Measurements from ENCODE around the gene ITPR1. TPM values are rescaled to one million over a fixed set of nuclear protein-coding genes. Genes with fewer than 3 reads are reported as not detected.

Gene ITPR1
- total RNA-seq, 1 experiment from 2014 or later, result 7.5 TPM

DNA sequence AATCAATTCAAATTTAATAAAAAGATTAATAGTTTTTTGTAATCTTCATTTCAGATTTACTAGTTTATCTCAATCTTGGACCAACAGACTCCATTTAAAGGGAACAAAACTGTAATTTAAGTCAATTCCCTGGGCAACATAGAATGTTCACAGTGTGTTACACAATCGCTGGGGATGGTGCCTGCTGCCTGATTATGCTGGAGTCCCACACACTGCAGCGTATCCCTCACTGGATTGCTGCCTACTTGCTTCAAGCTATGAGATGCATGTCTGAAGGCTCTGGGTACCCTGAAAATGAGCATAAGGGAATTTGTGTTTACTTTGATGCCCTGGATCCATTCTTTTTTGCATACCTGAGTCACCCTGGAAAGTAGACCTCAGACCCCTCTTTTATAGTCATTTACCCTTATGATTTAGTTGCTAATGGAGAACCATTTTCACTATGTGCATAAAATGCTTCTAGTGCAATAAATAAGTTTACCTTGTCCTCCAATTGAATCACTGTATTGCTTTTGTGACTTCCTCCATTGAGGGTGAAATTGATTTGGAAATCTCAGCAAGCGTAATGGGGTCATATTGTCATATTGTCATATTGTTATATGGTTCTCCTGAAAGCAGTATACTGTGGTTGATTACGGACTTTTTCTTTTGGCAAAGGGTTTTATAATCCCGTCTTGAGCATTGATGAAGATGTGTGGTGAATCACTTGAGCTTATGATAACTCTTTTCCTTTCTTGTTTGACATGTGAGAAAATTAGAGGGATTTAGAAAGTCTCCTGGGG lies 35.9 kb downstream of the ITPR1 start:
- ChIA-PET POLR2A (interaction anchor here (0.5 to 1.5 kb wide), 3 partner anchors 36 to 63 kb away, joined by 3 to 4 read pairs (median 3); partner anchors contain the start of gene ITPR1), CTCF (no interaction called here)
- H3K4me1 Mint-ChIP-seq (ENCODE audit: insufficient read depth, unreplicated experiment), result peaks cover 7% of the 10 kb centered on the region
- H3K36me3 Mint-ChIP-seq (ENCODE audit: insufficient read depth, unreplicated experiment), result no peaks in the 10 kb centered on the region
- no peak overlapping the region for H3K4me3 Mint-ChIP-seq (ENCODE audit: unreplicated experiment)
- H3K27ac Mint-ChIP-seq (ENCODE audit: low read depth, unreplicated experiment), result no peak overlapping the region
- no peaks in the 10 kb centered on the region for H3K9me3 Mint-ChIP-seq (ENCODE audit: unreplicated experiment)
- TF ChIP-seq, protein P1, sequence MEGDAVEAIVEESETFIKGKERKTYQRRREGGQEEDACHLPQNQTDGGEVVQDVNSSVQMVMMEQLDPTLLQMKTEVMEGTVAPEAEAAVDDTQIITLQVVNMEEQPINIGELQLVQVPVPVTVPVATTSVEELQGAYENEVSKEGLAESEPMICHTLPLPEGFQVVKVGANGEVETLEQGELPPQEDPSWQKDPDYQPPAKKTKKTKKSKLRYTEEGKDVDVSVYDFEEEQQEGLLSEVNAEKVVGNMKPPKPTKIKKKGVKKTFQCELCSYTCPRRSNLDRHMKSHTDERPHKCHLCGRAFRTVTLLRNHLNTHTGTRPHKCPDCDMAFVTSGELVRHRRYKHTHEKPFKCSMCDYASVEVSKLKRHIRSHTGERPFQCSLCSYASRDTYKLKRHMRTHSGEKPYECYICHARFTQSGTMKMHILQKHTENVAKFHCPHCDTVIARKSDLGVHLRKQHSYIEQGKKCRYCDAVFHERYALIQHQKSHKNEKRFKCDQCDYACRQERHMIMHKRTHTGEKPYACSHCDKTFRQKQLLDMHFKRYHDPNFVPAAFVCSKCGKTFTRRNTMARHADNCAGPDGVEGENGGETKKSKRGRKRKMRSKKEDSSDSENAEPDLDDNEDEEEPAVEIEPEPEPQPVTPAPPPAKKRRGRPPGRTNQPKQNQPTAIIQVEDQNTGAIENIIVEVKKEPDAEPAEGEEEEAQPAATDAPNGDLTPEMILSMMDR (IDR thresholded peaks at IDR 0.05; ENCODE audit: unreplicated experiment), result no peak
- H3K27me3 Mint-ChIP-seq (ENCODE audit: insufficient read depth, unreplicated experiment), result no peaks in the 10 kb centered on the region
- no peak for DNase-seq (ENCODE audit: unreplicated experiment)
- intact Hi-C loops (cut with micrococcal nuclease), result no loop called here
- BruUV-seq (replicated peaks), result no TSS peak

DNA sequence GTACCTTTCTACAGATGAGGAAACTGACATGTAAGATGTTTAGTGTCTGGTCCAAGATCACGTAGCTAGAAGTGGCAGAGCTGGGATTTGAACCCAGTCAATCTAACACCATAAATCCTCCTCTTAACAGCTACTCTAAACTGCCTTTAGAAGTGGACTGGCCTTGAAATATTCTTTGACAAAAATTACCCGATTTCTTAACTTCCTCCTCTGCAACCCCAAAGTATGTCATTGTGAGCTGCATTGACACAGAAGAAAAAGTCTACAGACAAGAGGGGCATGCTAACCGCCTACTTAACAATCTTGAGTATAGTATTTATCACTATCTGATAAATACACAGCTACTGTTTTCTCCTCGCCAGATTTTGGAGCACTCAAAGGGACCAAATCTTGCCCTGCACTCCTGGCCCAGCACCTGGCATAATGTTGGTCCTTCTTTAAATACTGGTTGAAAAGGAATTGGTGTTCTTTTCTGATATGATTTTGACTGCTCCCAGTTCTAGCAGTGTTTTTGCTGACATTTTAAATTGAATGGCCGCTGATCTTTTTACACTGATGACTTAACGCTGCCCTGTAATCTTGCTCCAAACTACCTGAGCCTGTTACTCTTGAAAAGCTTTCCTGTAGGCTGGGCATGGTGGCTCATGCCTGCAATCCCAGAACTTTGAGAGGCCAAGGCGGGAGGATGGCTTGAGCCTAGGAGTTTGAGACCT lies 36.9 kb downstream of the ITPR1 start:
- H3K27ac Mint-ChIP-seq (ENCODE audit: low read depth, unreplicated experiment), result no peak overlapping the region
- no peak overlapping the region for H3K4me3 Mint-ChIP-seq (ENCODE audit: unreplicated experiment)
- TF ChIP-seq, protein P1 (IDR thresholded peaks at IDR 0.05; ENCODE audit: unreplicated experiment), result no peak
- intact Hi-C loops (cut with micrococcal nuclease), result no loop called here
- BruUV-seq (replicated peaks), result no TSS peak
- no peaks in the 10 kb centered on the region for H3K36me3 Mint-ChIP-seq (ENCODE audit: insufficient read depth, unreplicated experiment)
- H3K27me3 Mint-ChIP-seq (ENCODE audit: insufficient read depth, unreplicated experiment), result no peaks in the 10 kb centered on the region
- ChIA-PET POLR2A (interaction anchor here (0.5 to 1.5 kb wide), 3 partner anchors 37 to 90 kb away, joined by 3 to 4 read pairs (median 3); partner anchors contain the start of gene ITPR1), CTCF (no interaction called here)
- DNase-seq (ENCODE audit: unreplicated experiment), result no peak
- H3K4me1 Mint-ChIP-seq (ENCODE audit: insufficient read depth, unreplicated experiment), result peaks cover 7% of the 10 kb centered on the region
- H3K9me3 Mint-ChIP-seq (ENCODE audit: unreplicated experiment), result no peaks in the 10 kb centered on the region

DNA sequence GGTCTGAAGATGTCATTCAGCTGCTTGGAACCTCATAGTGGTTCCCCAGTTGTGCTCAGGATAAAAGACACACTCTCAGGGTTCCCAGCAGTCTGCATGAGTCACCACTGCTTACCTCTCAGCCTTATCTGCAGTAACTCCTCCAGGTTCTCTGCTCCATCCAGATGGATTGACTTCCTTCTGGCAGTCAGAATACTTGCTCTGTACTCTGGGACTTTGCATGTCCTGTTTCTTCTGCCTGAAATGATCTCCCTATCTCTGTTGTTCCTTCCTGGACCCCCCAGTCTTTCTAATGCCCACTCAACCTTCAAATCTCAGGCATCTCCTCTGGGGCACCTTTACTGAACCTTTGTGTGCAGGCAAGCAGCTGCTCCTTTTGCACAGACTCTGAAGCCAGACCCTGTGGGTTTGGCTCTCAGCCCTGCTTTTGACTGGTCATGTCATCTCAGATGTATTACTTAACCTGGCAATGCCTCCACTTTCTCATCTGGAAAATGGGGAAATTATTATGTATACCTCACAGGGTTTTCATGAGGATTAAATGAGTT lies 38.4 kb downstream of the ITPR1 start:
- H3K4me3 Mint-ChIP-seq (ENCODE audit: unreplicated experiment), result no peak overlapping the region
- ChIA-PET POLR2A (no interaction called here), CTCF (no interaction called here)
- no peak overlapping the region for H3K27ac Mint-ChIP-seq (ENCODE audit: low read depth, unreplicated experiment)
- H3K9me3 Mint-ChIP-seq (ENCODE audit: unreplicated experiment), result no peaks in the 10 kb centered on the region
- BruUV-seq (replicated peaks), result no TSS peak
- H3K4me1 Mint-ChIP-seq (ENCODE audit: insufficient read depth, unreplicated experiment), result peaks cover 7% of the 10 kb centered on the region
- no peaks in the 10 kb centered on the region for H3K27me3 Mint-ChIP-seq (ENCODE audit: insufficient read depth, unreplicated experiment)
- TF ChIP-seq, protein P1 (IDR thresholded peaks at IDR 0.05; ENCODE audit: unreplicated experiment), result no peak
- intact Hi-C loops (cut with micrococcal nuclease), result no loop called here
- peak; percentile 42 for DNase-seq (ENCODE audit: unreplicated experiment)
- no peaks in the 10 kb centered on the region for H3K36me3 Mint-ChIP-seq (ENCODE audit: insufficient read depth, unreplicated experiment)

- no peaks in the 10 kb centered on the region for H3K36me3 Mint-ChIP-seq (ENCODE audit: insufficient read depth, unreplicated experiment)
- intact Hi-C loops (cut with micrococcal nuclease), result no loop called here
- H3K9me3 Mint-ChIP-seq (ENCODE audit: unreplicated experiment), result no peaks in the 10 kb centered on the region
- peaks cover 7% of the 10 kb centered on the region for H3K4me1 Mint-ChIP-seq (ENCODE audit: insufficient read depth, unreplicated experiment)
- BruUV-seq (replicated peaks), result no TSS peak
- H3K27me3 Mint-ChIP-seq (ENCODE audit: insufficient read depth, unreplicated experiment), result no peaks in the 10 kb centered on the region
- no peak for DNase-seq (ENCODE audit: unreplicated experiment)
- CTCF ChIA-PET, result interaction anchor here (1.2 kb wide), 1 partner anchor 13 kb away, joined by 6 read pairs; no protein-coding TSS in a partner anchor
- POLR2A ChIA-PET, result interaction anchor here (0.7 kb wide), 1 partner anchor 319 kb away, joined by 3 read pairs; no protein-coding TSS in a partner anchor
- TF ChIP-seq, protein P1 (IDR thresholded peaks at IDR 0.05; ENCODE audit: unreplicated experiment), result no peak
- H3K4me3 Mint-ChIP-seq (ENCODE audit: unreplicated experiment), result no peak overlapping the region
- H3K27ac Mint-ChIP-seq (ENCODE audit: low read depth, unreplicated experiment), result no peak overlapping the region
These were observed 39.5 kb downstream of the ITPR1 start for GRCh38 chr3:4532535-4533112.
